ENCODE data around the gene RTN4RL1.

The RTN4RL1 gene

DNA sequence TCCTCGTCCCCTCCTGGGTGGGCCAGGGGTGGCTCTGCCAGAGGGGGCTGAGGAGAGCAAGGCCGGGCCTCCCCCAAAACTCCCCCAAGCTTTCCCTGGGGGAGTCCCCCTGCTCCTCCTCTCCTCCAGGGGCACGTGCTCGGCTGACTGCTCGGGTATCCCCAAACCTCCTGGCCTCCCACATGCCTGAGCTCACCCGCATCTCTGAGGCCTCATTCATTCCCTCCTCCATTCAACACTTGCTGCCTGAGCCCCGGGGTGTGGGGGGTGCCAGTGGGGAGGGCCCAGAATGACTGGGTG, 83.1 kb downstream of the RTN4RL1 start:
- no peaks in the 10 kb centered on the region; the same call in 1 of the 2 replicates for H3K27me3 ChIP-seq (ENCODE audit: control insufficient read depth, low read length)
- H3K9me3 ChIP-seq (ENCODE audit: control insufficient read depth, insufficient read depth, low read length): no peaks in the 10 kb centered on the region
- H4K20me1 ChIP-seq (ENCODE audit: control insufficient read depth, insufficient read depth, low read depth, low read length): no peaks in the 10 kb centered on the region
- H3K9me2 ChIP-seq (replicated peaks; ENCODE audit: control insufficient read depth, low read length): no peaks in the 10 kb centered on the region
- H3K79me2 ChIP-seq (ENCODE audit: control insufficient read depth, low read length): no peaks in the 10 kb centered on the region
- no peaks in the 10 kb centered on the region for H3K4me1 ChIP-seq (ENCODE audit: control insufficient read depth, low read length)
- H3K4me3 ChIP-seq (ENCODE audit: low read length): no peak overlapping the region
- no peak overlapping the region for H3K4me2 ChIP-seq (ENCODE audit: low read length)
- H3K27ac ChIP-seq (ENCODE audit: low read depth, low read length): no peak overlapping the region
- no peaks in the 10 kb centered on the region for H3K36me3 ChIP-seq (ENCODE audit: control insufficient read depth, low read length)
- TF ChIP-seq EZH2phosphoT487 (IDR thresholded peaks at IDR 0.05; ENCODE audit: borderline replicate concordance, low read length): no peak
- TF ChIP-seq, protein P1, sequence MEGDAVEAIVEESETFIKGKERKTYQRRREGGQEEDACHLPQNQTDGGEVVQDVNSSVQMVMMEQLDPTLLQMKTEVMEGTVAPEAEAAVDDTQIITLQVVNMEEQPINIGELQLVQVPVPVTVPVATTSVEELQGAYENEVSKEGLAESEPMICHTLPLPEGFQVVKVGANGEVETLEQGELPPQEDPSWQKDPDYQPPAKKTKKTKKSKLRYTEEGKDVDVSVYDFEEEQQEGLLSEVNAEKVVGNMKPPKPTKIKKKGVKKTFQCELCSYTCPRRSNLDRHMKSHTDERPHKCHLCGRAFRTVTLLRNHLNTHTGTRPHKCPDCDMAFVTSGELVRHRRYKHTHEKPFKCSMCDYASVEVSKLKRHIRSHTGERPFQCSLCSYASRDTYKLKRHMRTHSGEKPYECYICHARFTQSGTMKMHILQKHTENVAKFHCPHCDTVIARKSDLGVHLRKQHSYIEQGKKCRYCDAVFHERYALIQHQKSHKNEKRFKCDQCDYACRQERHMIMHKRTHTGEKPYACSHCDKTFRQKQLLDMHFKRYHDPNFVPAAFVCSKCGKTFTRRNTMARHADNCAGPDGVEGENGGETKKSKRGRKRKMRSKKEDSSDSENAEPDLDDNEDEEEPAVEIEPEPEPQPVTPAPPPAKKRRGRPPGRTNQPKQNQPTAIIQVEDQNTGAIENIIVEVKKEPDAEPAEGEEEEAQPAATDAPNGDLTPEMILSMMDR (IDR thresholded peaks at IDR 0.05; ENCODE audit: low read depth, low read length, poor library complexity, severe bottlenecking): no peak
- H3F3A ChIP-seq (ENCODE audit: control insufficient read depth, insufficient read depth): no peaks in the 10 kb centered on the region

- H3K27ac ChIP-seq (ENCODE audit: low read depth, low read length): no peak overlapping the region
- no peaks in the 10 kb centered on the region for H3K36me3 ChIP-seq (ENCODE audit: control insufficient read depth, low read length)
- H3K4me1 ChIP-seq (ENCODE audit: control insufficient read depth, low read length): no peaks in the 10 kb centered on the region
- H3K27me3 ChIP-seq (ENCODE audit: control insufficient read depth, low read length): no peaks in the 10 kb centered on the region; the same call in 1 of the 2 replicates
- H3K4me3 ChIP-seq (ENCODE audit: low read length): no peak overlapping the region
- H4K20me1 ChIP-seq (ENCODE audit: control insufficient read depth, insufficient read depth, low read depth, low read length): no peaks in the 10 kb centered on the region
- no peak for TF ChIP-seq EZH2phosphoT487 (IDR thresholded peaks at IDR 0.05; ENCODE audit: borderline replicate concordance, low read length)
- TF ChIP-seq, protein P1 (IDR thresholded peaks at IDR 0.05; ENCODE audit: low read depth, low read length, poor library complexity, severe bottlenecking): no peak
- no peaks in the 10 kb centered on the region for H3F3A ChIP-seq (ENCODE audit: control insufficient read depth, insufficient read depth)
- H3K4me2 ChIP-seq (ENCODE audit: low read length): no peak overlapping the region
- H3K9me3 ChIP-seq (ENCODE audit: control insufficient read depth, insufficient read depth, low read length): no peaks in the 10 kb centered on the region
- no peaks in the 10 kb centered on the region for H3K9me2 ChIP-seq (replicated peaks; ENCODE audit: control insufficient read depth, low read length)
- H3K79me2 ChIP-seq (ENCODE audit: control insufficient read depth, low read length): no peaks in the 10 kb centered on the region
These were observed 83.7 kb downstream of the RTN4RL1 start for GRCh38 chr17:1941272-1942065.

DNA sequence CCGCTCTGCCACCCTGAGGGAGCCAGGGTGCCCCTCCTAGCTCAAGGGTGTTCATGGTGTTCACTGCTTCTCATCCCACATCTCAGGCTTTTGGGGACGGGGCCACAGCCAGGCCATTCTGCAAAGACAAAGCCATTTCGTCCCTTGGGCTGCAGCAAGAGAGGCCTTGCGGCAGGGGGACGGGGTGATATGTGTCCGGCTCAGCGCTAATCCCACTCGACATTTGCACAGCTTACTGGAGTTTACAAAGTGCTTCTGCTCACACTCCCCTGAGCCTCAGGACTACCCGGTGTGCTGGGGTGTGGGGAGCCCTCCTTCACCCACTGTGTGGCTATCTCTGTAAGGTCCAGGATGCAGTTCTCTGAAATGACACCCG, 84.3 kb downstream of the RTN4RL1 start:
- no peaks in the 10 kb centered on the region for H3K9me3 ChIP-seq (ENCODE audit: control insufficient read depth, insufficient read depth, low read length)
- no peaks in the 10 kb centered on the region for H3F3A ChIP-seq (ENCODE audit: control insufficient read depth, insufficient read depth)
- TF ChIP-seq, protein P1 (IDR thresholded peaks at IDR 0.05; ENCODE audit: low read depth, low read length, poor library complexity, severe bottlenecking): no peak
- no peak for TF ChIP-seq EZH2phosphoT487 (IDR thresholded peaks at IDR 0.05; ENCODE audit: borderline replicate concordance, low read length)
- no peaks in the 10 kb centered on the region; the same call in 1 of the 2 replicates for H3K27me3 ChIP-seq (ENCODE audit: control insufficient read depth, low read length)
- H3K4me2 ChIP-seq (ENCODE audit: low read length): no peak overlapping the region
- H3K9me2 ChIP-seq (replicated peaks; ENCODE audit: control insufficient read depth, low read length): no peaks in the 10 kb centered on the region
- no peaks in the 10 kb centered on the region for H3K4me1 ChIP-seq (ENCODE audit: control insufficient read depth, low read length)
- H3K36me3 ChIP-seq (ENCODE audit: control insufficient read depth, low read length): no peaks in the 10 kb centered on the region
- no peaks in the 10 kb centered on the region for H4K20me1 ChIP-seq (ENCODE audit: control insufficient read depth, insufficient read depth, low read depth, low read length)
- H3K27ac ChIP-seq (ENCODE audit: low read depth, low read length): no peak overlapping the region
- H3K79me2 ChIP-seq (ENCODE audit: control insufficient read depth, low read length): no peaks in the 10 kb centered on the region
- no peak overlapping the region for H3K4me3 ChIP-seq (ENCODE audit: low read length)
